Jurkat, Clone E6-1 (cell line): Measurements from ENCODE around the gene CLCN2.
A peak's percentile ranks its signal among the peaks of the same experiment; 100 is the strongest.
"Not testable (repeated sequence)": the region's sequence is repeated elsewhere in the genome, so short reads cannot be mapped to it uniquely, and the experiment has no call there.

ENCODE experiments used
- DNase-seq: peaks from one replicate; pipeline ENCODE4 v3.0.0-alpha.2; 2011; ENCODE audit warnings: low read depth, low spot score
- H3K4me3 ChIP-seq: 2 replicates; pipeline ENCODE4 v1.5.1; 2011; ENCODE audit warnings: mild to moderate bottlenecking, low read length, control low read depth, moderate library complexity

The CLCN2 gene

DNA sequence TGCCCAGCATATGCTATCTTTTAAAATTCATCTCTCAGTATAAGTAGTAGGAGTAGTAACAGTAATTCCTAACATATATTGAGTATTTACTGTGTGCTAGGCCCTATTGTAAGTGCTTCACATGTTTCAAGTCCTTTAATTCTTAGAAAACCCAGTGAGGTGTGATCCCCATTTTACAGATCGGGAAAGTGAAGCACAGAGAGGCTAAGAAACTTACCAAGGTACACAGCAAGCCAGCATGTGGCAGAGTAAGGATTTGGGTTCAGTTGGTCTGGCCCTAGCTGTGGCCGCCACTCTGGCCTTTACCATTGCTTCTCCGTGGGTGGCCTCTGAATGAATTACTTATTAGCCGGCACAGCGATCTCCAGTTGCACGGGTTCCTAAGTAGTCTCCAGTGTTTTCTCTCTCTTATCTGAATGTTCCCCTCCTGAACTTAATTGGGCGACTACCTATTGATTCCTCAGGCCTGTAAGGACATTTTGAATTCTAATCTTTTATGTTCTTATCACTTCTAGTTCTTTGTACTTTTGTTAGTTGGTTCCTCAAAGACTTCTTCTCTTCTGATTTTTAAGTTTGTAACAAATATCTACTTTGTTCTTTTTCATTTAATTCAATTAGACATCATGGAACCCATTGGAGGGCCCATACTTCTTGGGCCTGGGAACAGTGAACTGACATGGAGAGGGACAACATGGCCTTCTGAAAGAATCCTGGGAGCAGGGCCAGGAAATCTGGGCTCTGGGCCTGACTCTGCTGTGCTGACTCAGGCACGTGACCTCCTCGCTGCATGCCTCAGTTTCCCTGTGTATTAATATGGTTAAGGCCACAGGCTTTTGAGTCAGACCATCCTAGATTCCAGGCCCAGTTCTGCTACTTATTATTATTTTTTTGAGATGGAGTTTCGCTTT is 11.6 kb downstream of the CLCN2 start:
- no peak for DNase-seq
- no peak overlapping the region for H3K4me3 ChIP-seq

DNA sequence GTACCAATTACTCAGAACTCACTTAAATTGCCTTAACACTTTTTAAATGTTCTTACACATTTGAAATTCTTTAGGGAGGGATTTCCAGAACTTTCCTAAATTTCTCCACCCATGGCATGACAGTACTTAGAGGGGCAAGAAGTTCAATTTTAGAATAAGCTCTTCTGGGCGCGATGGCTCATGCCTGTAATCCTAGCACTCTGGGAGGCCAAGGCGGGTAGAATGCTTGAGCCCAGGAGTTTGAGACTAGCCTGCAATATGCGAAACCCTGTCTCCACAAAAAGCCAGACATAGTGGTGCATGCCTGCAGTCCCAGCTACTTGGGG is 13.4 kb downstream of the CLCN2 start:
- H3K4me3 ChIP-seq, result no peak overlapping the region
- no peak for DNase-seq

DNA sequence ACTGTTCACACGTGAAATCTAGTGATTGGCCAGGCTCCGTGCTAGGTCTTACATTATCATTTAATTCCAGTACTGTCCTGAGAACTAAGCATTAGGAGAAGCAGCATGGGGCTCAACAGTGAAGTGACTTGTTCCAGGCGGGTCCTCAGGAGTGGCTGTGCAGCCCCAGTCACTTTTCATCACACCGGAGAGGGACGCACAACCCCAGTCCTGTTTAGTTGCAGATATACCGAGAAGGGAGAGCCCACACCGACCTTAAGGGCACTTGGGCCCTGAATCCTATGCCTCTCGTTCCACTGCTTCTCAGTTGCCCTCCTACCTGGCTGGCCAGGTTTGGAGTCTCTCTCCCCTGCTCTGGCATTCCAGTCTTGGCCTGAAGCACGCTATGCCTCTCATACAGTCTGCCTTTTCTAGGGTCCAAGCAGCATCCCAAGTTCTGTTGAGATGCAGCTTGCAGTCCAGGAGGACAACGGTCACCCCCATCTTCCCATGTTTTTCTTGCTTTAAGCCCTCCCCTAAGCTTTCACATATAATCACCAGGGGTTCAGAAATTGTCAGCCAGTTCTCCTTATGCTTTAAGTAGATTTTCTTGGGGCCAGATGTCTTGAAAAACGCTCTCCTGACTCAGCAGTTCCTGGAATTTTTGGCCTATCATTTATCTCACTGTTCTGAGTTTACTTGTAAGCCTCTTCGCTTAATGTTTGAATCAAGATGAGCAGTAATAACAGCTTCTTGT is 13.9 kb downstream of the CLCN2 start:
- no peak for DNase-seq
- no peak overlapping the region for H3K4me3 ChIP-seq

DNA sequence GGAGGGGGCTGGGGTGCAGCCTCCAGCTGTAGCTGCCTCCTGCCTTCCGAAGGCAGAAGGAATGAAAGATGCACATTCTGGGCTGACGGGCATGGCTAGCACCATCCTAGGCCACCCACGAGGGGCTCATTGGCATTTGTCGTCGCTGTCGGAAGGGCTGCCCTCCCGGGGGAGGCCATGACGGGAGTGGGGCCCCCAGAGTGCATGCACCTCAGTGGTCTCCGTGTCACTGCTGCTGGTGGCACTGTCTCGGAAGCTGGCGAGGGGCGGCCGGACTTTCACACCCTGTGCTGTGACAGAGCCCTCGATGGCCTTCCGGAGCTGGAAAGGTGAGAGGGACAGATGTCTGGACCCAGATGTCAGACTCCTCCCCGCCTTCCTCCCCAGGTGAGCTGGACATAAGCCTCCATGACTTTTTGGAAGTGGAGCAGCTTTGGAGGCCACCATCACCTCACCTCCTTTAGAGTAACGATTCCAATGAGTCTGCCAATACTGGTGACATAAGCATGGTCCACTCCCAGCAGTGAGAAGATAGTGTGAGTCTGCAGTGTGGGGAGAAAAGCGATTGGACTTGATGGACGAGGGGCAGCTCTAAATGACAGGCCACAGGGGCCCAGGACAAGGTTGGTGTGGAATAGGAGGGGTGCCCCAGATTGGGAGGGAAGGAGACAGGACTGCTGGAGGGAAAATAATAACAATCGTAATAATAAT is 14.8 kb downstream of the CLCN2 start:
- DNase-seq, result no peak
- H3K4me3 ChIP-seq, result no peak overlapping the region

DNA sequence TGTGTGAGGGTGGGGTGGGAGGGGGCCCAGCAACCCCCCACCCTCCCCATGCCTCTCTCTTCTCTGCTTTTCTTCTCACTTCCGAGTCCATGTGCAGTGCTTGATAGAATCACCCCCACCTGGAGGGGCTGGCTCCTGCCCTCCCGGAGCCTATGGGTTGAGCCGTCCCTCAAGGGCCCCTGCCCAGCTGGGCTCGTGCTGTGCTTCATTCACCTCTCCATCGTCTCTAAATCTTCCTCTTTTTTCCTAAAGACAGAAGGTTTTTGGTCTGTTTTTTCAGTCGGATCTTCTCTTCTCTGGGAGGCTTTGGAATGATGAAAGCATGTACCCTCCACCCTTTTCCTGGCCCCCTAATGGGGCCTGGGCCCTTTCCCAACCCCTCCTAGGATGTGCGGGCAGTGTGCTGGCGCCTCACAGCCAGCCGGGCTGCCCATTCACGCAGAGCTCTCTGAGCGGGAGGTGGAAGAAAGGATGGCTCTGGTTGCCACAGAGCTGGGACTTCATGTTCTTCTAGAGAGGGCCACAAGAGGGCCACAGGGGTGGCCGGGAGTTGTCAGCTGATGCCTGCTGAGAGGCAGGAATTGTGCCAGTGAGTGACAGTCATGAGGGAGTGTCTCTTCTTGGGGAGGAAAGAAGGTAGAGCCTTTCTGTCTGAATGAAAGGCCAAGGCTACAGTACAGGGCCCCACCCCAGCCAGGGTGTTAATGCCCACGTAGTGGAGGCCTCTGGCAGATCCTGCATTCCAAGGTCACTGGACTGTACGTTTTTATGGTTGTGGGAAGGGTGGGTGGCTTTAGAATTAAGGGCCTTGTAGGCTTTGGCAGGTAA is 15.9 kb downstream of the CLCN2 start:
- DNase-seq, result peak; percentile 39
- H3K4me3 ChIP-seq, result no peak overlapping the region

DNA sequence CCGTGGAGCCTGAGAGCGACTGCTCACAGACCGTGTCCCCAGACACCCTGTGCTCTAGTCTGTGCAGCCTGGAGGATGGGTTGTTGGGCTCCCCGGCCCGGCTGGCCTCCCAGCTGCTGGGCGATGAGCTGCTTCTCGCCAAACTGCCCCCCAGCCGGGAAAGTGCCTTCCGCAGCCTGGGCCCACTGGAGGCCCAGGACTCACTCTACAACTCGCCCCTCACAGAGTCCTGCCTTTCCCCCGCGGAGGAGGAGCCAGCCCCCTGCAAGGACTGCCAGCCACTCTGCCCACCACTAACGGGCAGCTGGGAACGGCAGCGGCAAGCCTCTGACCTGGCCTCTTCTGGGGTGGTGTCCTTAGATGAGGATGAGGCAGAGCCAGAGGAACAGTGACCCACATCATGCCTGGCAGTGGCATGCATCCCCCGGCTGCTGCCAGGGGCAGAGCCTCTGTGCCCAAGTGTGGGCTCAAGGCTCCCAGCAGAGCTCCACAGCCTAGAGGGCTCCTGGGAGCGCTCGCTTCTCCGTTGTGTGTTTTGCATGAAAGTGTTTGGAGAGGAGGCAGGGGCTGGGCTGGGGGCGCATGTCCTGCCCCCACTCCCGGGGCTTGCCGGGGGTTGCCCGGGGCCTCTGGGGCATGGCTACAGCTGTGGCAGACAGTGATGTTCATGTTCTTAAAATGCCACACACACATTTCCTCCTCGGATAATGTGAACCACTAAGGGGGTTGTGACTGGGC is 16.7 kb downstream of the CLCN2 start:
- H3K4me3 ChIP-seq, result no peak overlapping the region
- no peak for DNase-seq

DNA sequence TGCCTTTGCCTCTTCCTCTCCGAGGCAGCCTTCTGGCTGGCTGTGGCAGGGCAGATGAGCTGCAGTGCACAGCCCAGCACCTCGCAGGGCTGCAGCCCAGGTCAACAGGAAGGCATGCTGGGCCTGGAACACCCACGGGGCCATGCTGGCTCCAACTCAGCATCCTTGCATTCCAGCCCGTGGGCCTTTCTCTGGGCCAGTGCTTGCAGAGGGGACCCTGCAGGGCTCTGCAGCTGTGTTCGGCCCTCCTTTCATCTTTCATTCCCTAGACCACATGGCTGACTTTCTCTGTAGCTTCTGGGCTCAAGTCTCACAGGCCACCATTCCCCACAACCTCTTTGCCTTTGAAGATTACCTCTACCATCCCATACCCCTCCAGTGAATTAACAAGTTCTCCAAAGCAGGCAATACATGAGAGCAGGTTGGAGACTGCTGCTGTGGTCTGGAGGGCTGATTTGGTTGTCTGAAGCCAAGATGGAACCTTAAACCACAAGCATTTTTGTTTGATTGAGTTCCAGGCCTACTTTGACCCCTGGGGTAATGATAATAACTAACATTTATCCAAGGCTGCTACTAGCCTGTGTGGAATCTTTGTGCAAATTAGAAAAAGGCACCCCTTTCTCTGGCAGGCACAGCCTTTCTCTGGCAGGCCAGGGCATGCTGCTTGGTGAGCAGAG is 18.1 kb downstream of the CLCN2 start:
- no peak for DNase-seq
- no peak overlapping the region for H3K4me3 ChIP-seq

DNA sequence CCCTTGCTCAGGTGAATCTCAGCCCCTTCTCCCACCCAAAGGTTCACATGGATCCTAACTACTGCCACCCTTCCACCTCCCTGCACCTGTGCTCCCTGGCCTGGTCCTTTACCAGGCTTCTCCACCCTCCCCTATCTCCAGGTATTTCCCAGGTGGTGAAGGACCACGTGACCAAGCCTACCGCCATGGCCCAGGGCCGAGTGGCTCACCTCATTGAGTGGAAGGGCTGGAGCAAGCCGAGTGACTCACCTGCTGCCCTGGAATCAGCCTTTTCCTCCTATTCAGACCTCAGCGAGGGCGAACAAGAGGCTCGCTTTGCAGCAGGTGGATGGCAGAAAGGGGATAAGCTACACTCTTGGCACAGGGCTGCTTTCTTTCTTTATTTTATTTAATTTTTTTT is 19.5 kb downstream of the CLCN2 start:
- no peak overlapping the region for H3K4me3 ChIP-seq
- DNase-seq, result no peak

DNA sequence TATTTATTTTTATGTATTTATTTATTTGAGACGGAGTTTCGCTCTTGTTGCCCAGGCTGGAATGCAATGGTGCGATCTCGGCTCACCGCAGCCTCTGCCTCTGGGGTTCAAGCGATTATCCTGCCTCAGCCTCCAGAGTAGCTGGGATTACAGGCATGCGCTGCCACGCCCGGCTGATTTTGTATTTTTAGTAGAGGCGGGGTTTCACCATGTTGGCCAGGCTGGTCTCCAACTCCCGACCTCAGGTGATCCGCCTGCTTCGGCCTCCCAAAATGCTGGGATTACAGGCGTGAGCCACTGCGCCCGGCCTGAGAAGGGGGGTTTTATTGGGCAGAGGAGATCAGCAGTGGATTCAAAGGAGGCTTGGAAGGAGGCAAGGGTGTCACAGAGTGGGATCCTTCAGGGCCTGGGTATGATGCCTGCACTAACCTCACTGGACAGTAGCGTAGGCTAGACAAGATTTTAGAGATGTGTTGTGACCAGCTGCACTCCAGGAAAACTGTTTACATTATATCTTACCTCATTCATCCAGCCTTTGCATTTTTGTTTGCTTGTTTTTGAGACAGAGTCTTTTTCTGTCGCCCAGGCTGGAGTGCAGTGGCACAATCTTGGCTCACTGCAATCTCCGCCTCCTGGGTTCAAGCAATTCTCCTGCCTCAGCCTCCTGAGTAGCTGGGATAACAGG is 21.8 kb downstream of the CLCN2 start:
- H3K4me3 ChIP-seq, DNase-seq: not testable (repeated sequence)

DNA sequence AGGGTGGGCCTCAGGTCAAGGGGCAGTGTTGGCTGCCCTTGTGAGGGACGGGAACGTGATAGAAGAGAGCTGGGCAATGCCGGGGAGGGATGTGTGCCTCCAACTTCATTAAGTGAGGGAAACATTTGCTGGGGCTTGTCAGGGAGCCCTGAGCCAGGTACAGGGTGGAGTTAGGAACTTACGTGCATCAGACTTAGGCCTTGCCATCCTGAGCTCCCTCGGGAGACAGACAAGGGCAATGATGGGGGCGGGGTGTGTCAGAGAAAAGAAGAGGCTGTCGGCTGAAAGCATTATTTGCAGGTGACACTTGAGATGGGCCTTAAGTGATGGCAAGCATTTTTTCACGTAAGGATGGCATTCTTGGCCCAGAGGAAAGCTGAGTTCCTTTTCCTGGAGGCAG is 22.4 kb downstream of the CLCN2 start:
- no peak overlapping the region for H3K4me3 ChIP-seq
- DNase-seq, result no peak

DNA sequence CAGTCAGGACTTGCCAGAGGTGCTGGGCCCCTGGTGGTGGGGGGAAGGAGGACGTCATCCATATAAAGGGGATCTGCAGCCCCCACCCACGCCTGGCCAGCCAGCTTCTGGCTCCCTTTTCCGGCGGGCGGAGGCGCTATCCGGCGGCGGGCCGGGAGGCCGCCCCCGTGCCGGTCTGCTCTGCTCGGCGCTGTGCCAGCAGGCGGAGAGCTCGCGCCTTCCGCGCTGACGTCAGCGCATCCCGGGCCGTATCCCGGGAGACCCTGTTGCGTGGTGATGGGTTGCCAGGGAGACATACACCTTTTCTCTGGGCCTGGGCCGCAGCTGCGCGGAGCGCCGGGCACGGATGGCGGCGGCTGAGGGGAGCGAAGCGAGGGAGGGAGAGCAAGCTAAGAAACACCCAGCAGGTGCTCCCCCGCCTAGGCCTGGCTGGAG is 22.9 kb downstream of the CLCN2 start:
- no peak for DNase-seq
- H3K4me3 ChIP-seq, result no peak overlapping the region

DNA sequence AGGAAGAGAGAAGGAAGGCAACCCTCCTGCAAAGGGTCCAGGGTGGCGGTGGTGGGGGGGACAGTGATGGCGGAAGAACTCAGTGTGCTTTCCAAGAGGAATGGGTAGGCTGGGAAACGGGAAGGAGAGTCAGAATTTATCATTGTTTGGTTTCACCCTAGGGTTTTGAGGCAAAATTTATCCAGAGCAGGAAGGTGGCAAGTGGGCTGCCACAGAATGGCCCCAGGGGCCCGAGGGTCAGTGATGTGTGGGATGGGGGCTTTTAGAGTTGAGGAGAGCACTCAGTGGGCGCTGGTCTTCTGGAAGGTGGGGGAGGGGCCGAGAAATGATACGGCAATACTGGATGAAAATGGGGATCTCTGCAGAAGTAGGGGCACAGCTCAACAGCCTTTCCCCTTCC is 23.4 kb downstream of the CLCN2 start:
- no peak for DNase-seq
- H3K4me3 ChIP-seq, result no peak overlapping the region

DNA sequence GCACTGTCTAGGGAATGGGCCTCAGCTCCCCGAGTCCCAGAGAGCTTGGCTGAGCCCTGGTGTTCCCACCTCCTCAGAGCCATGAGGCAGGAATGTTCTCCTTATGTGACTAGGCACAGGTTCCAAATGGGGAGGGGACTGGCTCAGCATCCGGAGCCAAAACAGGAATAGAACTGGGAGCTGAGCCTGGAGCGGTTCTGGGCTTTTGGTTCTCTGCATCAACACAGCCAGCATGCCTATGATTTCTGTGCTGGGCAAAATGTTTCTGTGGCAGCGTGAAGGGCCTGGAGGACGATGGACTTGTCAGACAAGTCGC is 24.0 kb downstream of the CLCN2 start, which contains the start of gene FAM131A:
TSS of gene FAM131A (plus strand) at position 202 of the 316 bp plus-strand sequence. CDS start at position 233, 31 bp downstream.
- peak within 1 kb of the TSS; percentile 65 for H3K4me3 ChIP-seq
- no peak for DNase-seq

DNA sequence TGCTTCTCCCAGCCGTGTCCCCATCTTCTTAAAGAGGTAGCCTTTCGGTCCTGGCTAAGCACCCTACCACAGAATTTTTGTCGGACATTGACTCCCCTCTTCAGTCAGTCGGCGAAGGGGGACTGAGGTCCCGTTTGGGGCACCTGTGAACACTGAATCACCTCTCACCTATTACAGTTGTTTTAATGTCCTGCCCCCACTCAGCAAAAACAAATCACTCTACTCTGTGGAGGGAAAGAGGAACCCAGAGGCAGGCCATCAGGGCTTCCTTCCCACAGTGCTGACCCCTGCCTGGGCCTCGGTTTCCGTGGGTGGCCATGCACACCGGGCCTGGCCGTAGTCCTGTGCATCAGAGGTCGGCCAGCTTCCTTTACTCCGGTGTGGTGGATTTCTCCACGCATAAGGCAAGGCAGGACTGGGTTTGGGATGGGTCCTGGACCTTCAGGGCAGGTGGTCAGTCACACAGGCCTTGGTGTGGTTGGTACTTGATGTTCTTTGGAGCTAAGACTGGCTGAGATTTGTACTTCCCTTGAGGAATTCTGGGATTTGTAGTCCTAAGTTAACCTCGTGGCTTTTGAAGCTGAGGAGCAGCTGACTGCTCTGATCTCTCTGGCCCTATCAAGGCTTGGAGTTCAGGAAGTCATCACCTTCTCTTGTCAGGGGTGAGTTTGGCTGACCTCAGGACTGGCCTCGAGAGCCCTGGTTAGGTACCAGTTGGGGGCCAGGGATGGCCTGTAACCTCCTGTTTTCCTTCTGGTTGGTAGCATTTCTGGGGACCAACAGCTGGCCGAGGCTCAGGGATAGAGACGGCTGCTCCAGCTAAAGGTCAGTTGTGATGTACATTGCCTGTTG is 24.6 kb downstream of the CLCN2 start:
- DNase-seq, result no peak
- H3K4me3 ChIP-seq, result peak overlapping the region; percentile 65

DNA sequence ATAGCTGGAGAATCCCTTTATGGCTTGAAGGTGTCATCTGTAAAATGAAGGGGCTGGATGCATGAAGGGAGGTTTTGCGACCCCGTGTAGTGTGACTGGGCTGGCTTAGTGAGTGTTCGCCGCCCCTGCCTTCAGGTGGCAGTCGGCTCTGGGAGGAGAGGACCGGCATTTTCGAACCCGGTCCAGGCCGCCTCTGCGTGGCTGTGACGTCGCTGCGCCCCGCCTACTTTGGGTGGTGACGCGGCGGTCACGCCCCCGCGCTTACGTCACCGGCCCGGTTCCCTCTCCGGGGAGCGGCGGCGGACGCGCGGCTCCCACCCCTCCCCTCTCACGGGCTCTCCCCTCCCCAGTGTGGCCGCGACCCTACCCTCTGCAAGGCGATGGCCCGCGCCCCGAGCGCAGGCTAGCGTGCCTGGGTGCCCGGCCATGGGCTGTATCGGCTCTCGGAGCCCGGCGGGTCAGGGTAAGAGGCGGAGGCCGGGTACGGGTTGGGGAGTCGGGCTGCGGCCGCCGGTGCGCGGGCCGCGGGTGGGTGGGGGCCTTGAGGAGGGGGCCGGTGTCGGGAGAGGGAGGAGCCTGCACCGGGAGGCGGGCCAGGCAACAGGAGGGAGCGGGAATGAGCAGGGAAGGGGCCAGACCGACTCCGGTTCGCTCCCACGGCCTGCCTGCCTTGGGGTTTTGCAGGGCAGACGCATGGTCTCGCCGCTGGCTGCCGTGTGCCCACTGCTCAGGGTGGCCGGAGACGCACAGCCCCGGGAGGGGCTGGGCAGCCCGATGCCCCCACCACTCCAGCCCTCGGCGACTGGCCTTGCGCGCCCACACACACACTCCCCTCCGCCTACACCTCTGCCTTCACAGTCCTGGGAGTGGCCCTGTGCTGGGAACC is 25.5 kb downstream of the CLCN2 start:
- DNase-seq, result peak; percentile 44
- H3K4me3 ChIP-seq, result peak overlapping the region; percentile 65

DNA sequence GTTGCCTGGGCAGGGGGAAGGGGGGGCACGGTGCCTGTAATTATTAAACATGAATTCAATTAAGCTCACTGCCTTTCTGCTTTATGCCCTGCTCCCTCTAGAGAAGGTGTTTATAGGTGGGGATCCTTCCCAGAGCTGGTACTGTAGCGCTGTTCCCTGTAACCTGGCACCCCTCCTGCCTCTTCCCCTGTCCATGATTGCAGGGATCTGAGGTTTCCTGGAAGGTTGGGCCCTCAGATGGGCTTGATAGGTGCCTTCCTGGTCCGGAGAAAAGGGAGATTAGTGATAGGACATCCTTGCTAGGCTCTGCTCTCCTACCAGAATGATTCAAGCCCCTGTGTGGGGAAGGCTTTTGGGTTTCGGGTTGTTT is 26.1 kb downstream of the CLCN2 start:
- DNase-seq, result no peak
- peak overlapping the region; percentile 65 for H3K4me3 ChIP-seq
